ENCODE data around the gene TLCD5.
A peak's percentile ranks its signal among the peaks of the same experiment; 100 is the strongest.

Gene TLCD5

DNA sequence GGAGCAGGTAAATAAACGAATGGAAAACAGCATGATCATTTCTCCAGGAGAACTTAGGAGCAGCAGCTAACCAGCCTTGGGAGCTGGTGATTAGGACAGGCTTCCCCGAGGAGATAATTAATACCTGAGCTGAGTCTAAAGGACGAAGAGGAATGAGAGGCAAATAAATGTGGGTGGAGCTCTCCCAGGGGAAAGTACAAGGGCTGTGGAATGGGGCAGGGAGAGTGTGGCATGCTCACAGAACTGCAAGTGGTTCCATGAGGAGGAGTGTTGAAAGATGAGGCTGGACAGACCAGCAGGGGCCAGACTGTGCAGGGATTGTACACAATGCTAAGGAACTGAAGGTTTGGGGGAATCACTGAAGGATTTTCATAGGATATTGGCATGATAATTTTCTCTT lies 14.2 kb upstream of the TLCD5 start:
- no peak for DNase-seq

DNA sequence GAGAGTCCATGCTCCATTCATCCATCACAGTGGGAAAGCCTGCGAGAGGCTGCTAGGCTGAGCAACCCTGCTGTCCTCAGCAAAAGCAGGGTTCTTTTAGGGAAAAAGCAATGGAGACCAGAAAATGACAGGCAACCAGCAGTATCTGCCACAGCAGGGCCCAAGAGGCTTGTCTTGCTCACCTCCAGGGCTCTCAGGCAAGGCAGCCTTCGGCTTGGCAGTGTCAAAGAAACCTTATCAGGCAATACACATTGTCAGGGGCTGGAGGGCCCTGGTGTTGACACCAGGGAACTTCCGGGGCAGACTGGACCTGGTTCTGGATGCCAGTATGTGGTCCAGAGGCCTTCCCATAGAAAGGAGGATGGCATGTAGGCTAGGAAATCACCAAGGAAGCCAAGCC lies 10.2 kb upstream of the TLCD5 start:
- no peak for DNase-seq

DNA sequence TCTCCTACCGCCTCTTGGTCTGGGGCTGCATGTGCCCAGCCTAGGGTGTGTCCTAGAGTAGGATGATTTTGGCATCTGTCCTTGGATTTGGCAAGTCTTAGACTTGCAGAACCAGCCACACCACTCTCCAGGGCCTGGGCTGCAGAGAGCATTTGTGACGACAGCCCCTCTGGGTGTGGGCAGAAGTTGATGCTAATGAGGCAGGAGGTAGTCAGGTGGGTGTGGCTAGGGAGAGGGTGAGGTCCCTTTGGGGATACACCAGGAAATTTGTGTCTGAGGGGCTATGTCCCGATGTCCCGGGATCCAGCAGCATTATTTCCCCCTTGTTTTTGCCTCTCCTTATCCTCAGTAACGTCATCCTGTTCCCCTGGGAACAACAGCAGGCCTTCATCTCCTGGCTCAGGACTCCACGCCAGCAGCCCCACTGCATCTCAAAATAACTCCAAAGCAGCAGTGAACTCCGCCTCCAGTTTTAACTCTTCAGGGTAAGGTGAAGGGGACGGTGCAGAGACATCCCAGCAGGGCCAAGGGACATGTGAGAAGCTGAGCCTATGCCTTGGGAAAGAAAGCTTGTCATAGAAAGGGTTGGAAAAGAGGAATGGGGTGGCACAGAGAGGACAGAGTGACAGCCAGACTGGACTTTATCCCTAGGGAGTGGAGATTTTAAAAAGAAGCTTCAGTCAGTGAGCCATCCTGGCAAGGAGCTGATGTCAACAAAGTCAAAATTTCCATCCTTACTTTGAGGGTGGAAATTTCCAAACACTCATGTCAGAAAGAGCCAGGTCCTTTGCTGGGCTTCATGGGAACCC lies 8.0 kb upstream of the TLCD5 start:
- no peak for DNase-seq

DNA sequence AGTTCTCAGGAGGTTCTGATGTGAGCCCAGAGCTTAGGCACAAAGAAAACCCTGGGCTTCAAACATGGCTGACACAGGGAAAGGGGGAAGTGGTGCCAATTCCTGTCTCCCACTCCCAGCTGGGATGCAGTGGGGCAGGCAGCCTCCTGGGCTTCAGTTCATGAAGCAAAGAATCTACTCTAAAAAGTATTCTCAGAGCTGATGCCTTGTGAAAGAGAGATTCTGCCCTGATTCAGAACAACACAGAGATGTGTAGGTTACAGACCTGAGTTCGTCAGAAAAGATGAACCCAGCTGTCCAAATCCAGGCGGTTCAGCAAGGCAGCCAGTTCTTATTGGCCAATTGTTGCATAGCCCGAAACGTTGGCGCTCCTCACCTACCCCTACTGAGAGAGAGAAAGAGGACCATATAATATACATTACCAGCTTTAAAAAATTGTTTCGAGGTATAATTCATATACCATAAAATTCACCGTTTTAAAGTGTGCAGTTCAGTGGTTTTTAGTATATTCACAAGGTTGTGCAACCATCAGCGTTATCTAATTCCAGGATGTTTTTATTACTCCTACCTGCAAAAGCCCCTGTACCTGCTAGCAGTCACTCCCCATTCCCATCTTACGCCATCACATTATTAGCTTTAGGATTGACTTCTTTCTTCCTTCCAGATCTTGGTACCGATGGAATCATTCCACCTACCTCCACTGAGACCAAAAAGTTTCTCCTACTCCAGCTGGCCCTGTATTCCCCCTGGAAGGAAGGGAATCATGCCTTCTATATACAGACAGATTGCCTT lies 7.2 kb upstream of the TLCD5 start:
- DNase-seq = no peak

DNA sequence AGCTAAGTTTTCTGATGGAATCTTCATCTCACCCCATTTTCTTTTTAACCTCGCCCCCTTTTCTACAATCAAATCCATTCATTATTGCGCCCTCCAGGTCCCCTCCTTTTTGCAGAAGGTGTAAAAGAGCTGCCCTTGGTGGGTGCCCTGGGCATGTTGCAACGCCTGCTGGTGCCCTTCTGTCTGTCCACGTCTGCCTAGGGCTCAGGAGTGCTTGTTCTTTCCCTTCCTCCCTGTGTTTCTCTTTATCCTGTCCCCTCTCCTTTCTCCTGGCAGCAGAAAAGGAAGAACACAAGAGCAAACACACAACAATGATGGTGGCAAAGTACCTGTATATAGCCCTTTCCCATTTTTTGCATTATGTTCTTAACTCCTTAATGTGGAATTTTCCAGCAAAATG lies 6.2 kb upstream of the TLCD5 start:
- no peak for DNase-seq

DNA sequence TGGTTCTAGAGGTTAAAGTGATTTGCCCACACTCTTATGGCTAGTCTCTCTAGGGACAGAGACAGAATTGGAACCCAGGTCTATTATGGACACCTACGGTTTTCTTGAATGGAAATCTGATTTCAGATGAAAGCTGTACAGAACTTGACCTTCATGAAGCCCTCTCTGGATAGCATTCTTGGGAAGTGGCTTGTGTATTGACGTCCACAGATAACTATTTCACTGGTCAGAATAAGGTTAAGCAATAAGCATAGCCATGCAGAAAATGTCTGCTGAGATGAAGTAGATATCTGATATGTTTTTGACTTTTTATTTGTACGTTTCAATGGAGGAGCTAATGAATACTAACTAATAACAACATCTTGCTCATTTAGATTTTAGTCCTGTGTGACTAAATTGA lies 1.1 kb downstream of the TLCD5 start:
- DNase-seq = no peak

DNA sequence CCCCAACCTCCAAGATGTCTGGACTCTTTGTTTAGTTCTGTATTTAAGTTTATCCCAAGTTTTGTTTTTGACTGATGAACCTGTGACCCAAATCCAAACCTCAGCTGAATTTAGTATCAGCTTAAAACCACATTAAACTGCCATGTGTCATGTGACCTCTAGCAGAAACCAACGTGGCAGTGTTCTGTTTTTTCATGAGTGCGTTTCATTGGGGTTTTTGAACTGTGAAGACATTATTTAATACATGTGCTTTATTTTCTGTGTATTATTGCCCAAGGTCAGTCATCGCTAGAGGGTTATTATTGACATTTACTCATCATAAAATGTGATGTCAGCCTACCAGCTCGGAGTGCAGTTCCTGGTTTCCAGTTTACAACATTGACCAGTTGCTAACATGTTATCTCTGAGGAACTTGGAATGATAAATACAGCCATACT lies 1.8 kb downstream of the TLCD5 start:
- DNase-seq = no peak

DNA sequence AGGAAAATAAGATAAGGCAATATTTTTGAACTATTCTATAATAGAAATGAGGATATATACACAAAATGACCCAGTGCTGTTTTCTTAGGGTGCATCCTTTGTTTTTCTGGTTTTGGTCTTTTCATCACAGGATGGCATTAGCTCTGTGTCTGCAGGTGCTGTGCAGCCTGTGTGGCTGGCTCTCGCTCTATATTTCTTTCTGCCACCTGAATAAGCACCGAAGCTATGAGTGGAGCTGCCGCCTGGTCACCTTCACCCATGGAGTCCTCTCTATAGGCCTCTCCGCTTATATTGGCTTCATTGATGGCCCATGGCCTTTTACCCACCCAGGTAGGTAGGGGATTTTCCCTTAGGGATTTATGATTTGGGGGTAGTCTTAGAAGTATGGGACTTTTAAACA lies 2.2 kb downstream of the TLCD5 start:
- no peak for DNase-seq

DNA sequence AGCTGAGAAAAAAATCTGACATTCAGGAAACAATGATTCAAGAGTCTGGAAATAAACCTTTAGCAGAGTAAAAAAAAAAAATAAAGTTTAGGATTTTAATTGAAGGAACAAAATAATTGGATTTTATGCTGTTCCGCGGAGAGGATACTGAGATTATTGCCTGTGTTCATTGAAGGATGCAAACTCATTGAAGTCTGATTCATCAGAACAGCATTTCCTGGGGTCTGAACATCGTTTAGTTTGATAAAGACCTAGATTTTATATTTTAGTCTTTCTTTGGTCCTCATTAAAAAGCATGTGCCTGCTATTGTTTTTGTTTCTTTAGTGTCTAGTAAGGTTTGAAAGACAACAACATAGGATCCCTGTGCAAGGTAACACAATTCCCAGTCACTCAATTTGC lies 4.5 kb downstream of the TLCD5 start:
- no peak for DNase-seq

DNA sequence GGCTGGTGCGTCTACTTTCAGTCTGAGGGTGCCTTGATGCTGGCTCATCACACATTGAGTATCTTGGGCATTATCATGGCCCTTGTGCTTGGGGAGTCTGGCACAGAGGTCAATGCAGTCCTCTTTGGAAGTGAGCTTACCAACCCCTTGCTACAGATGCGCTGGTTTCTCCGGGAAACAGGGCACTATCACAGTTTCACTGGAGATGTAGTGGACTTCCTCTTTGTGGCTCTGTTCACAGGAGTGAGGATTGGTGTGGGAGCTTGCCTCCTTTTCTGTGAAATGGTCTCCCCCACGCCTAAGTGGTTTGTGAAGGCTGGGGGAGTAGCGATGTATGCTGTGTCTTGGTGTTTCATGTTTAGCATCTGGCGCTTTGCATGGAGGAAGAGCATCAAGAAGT lies 4.9 kb downstream of the TLCD5 start:
- DNase-seq = no peak

DNA sequence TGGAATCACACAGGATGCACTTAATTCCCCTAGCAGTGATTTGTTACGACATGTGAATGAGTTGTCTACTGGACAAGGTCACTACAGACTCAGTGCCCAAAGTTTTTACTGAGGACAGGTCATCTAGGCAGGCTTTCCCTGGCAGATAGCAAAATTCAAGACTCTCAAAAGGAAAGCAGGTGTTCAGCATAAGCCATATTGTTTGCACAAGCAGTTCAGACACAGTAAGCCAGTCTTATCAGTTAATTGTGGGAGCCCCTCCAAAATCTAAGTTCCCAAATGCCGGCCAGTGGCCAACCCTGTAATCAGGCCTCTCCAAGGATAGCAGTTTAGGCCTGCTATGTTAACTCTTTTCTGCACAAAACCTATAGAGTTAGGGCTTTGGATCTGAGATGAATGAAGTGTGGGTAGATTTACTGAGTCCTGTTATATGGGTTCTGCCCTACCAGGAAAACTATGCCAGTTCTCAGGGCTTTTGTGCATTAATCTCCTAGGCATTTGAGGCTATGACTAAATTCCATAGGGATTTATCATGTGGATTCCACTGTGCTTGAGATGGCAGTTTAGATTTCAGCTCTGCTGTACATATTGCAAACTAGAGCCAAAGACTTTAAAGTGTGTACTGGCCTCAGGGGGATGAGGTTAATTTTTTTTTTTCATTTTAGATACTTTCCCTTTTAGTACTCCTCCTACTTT lies 6.3 kb downstream of the TLCD5 start:
- DNase-seq = no peak

DNA sequence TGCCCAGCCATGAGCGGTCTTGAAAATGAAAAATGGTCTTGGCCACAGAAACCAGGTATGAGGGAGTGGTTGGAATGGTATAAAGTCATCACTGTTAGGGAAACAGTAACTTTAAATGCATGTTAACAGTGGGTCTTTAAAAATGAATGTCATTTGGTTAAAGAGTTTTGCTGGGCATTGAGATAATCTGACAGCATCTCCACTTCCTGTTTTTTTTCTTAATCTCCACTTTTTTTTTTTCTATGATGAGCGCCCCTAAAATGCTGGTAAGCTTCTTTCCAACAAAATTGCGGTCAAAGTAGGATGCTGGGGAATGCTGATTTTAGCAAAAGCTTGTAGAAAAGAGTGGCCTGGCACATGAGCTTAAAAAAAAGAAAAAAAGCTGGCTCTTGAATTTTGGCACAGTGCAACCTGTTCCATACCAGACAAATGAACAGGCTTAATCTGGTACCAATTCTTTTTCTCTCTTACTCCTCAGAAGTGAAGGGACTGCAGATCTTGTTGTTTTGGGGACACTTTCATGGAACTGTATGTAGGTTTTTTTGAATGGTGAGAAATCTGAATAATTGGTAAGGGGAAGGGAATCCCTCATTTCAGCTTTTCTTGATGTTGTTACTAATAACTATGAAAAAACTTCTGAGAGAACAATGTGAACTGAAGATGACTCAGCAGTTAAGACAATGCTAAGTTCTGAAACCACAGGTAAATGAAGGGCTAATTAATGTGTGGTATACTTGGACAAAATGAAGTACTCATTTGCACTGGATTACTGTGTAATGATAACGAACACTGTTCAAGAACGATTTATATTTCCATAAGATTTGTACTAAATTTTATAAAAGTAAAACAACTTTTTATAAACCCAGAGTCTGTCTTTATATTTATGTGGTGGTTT lies 8.0 kb downstream of the TLCD5 start:
- no peak for DNase-seq

DNA sequence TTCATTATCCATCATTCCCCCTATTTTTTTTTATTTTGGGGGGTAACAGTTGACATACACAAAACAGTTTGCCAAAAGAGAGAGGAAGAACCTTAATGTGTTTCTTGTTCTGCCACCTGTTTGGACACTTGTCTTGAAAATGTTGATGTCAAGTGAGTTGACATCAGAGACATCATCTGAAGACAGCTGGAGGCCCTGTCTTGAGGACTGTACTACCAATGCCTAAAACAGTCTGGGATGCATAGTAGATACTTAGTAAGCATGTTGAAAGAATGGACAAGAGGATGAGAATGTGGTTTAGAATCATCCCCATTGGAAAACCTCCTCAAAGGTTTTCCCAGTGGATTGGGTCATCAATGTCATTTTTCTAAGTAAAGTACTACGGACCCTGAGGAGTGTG lies 8.7 kb downstream of the TLCD5 start:
- no peak for DNase-seq

DNA sequence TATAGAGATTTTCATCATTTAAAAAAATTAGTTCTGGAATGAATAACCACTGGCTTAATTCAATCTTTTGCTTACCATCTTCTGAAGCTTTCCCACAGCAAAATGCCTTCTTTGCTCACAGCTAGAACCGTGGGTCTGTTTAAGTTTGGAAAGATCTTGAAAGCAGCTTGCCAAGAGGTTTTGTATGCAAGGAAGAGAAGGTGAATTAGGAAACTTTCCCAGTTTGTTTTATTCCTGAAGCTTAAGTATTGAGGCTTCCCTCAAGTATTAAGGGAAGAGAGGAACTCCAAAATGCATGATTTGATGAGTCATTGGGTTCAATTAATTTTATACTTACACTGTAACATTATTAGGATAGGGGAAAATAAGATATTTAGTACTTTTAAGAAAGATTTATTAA lies 9.2 kb downstream of the TLCD5 start:
- no peak for DNase-seq

DNA sequence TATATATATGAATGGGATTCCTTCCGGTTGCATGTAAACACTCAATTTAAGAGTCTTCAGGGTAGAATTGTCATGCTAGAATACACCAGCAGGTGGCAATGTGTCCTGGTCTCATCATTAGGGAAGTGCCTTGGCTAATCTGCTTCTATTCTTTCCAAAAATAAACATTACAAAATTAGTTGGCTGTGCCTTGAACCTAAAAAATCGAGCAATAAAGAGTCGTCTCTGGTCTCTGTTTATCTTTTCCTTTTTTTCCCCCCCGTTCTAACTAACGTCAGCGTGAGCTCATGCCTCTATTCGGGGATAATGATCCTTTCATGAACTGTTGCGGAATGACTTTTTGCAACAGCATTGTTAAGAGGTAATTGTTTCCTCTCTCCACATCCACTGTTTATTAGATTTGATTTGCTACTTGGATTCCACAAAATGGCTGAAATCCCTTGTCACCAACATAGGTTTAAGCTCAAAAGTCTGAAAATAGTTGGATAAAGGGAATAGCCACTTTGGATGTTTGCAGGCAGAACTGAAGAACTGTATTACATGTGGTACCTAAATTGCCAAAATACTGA lies 9.9 kb downstream of the TLCD5 start:
- no peak for DNase-seq

DNA sequence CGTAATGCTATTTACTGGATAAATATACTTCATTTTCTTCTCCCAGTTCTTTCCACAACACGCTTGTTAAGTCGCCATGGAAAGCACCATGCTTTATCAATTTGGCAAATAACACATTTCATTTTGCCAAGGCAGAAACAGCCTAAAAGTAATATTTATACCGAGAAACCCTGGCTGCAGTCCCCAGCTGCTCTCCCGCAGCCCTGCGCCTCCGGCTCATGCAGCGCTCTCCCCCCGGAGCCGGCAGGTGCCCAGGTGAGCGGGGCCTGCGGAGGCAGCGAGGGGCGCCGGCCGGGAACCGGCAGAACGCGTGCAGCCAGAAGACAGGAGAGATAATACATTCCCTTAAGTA lies 10.4 kb downstream of the TLCD5 start:
- DNase-seq = no peak

DNA sequence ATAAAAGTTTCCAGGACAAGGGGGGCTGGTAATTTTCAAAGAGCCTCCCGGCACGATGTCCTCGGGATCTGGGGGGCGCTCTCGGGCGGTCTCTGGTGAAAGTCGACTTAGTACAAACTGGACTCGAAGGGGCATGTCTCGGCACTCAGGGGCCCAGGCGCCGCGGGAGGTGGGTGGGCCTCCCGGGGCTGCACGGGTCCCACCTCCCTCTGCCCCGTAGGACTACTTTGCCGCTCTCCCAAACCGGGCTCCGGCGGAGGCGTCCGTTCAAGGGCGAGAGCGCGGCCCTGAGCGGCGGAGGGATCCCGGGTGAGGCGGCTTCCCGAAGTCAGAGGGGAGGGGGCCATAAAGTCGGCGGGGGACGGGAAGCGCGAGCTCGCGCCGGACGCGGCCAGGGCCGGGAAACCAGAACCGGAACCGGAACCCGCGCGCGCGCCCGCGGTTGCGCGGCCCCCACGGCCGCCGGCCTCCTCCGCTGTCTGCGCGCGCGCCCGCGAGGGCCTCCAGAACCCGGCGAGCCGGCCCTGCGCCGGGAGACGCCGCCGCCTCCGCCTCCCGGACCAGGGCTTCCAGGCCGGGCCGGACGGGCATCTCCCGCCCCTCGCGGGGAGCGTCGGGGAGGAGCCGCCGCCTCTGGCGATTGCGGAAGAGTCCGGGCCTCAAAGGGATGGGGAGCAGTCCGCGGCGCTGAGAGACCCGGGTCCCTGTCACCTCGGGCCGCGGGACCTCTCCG lies 11.0 kb downstream of the TLCD5 start, which contains the start of gene ARHGEF12:
Gene ARHGEF12 (plus strand): TSS at position 506 of the 733 bp plus-strand sequence. CDS start 831 bp downstream, outside the sequence.
- DNase-seq = peak; percentile 76

DNA sequence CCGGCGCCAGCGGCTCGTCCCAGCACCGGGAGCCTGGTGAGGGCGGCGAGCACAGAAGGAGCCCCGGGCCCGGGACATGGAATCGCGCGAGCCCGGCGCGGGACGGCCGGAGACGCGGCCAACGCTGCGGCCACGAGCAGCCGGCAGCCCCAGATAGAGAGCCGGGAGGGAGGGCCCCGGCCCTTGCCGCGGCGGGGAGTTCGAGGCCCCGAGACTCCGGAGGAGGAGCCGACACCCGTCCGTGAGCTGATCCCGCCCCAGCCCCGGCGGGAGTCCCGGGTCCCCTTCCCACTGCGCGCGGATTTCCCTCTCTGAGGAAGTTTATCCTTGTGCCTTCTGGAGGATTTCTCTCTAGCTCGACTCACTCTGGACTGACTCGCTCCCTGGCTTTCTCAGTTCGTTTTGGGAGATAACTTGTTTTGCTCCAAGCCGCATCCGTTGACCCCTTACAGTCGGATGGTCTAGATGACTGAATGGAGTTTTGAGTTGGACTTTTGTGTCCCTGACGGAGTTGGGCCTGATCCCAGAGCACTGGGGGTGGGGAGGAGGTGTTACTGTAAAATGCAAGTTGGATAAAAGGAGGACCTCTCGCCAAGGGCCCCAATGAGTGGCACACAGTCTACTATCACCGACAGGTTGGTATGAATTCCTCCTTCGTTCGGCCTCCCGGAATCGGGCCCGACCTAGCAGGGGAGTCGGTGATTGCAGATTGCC lies 11.7 kb downstream of the TLCD5 start:
- peak; percentile 40 for DNase-seq

DNA sequence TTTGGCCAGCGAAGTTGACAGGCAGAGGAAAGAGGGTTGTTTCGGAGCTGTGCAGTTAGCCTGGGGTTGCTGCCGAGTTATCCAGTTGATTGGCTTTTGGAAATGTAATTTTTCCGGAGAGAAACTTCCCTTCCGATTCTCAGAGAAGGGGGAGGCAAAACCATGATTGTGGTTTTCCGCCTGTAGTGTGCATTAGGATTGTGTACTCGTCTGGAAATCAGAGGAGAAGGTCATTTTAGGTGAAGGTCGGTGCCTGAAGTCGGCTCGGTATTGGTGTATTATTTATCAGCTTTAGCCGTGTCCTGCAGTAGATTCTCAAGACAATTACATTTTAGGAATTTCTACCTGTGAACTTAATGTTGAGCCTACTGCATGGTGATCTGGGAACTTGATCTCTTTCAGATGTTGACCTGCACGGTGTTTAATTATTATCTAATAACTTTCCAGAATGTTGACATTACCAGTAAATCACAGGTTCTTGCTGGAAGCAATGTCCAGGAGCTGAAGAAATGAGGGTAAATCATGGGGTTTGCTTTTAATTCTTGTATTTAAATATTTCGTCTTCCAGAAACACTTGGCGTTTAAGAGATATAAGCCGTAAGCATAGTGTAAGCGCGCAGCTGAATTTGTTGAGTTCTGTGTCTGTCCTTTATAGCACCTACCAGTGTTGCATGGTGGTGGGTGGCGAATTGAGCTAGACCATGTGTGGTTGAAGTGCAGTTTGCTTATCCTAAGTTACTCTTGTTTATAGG lies 12.4 kb downstream of the TLCD5 start:
- DNase-seq = no peak
